GM21619 (cell line): ENCODE data around the gene XRN2.
"Not testable (repeated sequence)": the region's sequence is repeated elsewhere in the genome, so short reads cannot be mapped to it uniquely, and the experiment has no call there.

Experiments used
- ATAC-seq: cut with Tn5 transposase; IDR thresholded peaks from one replicate; pipeline ENCODE4 v1.9.1; 2021; ENCODE audit not compliant: unreplicated experiment

Gene XRN2

GRCh38 chr20:21342656-21343345 is 39.7 kb downstream of the XRN2 start:
- no peak for ATAC-seq

- ATAC-seq = no peak
Observed at GRCh38 chr20:21344206-21344900, 41.2 kb downstream of the XRN2 start.

- ATAC-seq = no peak
Observed at GRCh38 chr20:21344961-21345360, 41.8 kb downstream of the XRN2 start.

GRCh38 chr20:21352703-21353102 is 49.6 kb downstream of the XRN2 start:
- no peak for ATAC-seq

- ATAC-seq = no peak
Observed at GRCh38 chr20:21353236-21353635, 50.1 kb downstream of the XRN2 start.

- ATAC-seq = no peak
Observed at GRCh38 chr20:21355981-21356380, 52.9 kb downstream of the XRN2 start.

GRCh38 chr20:21356386-21356785 is 53.3 kb downstream of the XRN2 start:
- no peak for ATAC-seq

GRCh38 chr20:21357844-21358243 is 54.7 kb downstream of the XRN2 start:
- ATAC-seq = no peak

- ATAC-seq = no peak
Observed at GRCh38 chr20:21358737-21359136, 55.6 kb downstream of the XRN2 start.

GRCh38 chr20:21360705-21361104 is 57.6 kb downstream of the XRN2 start:
- ATAC-seq = no peak

- ATAC-seq = no peak
Observed at GRCh38 chr20:21361266-21361665, 58.1 kb downstream of the XRN2 start.

- no peak for ATAC-seq
Observed at GRCh38 chr20:21364413-21364812, 61.3 kb downstream of the XRN2 start.

GRCh38 chr20:21365771-21366170 is 62.6 kb downstream of the XRN2 start:
- ATAC-seq = no peak

GRCh38 chr20:21366273-21366672 is 63.1 kb downstream of the XRN2 start:
- not testable (repeated sequence) for ATAC-seq

- ATAC-seq = no peak
Observed at GRCh38 chr20:21368791-21369190, 65.7 kb downstream of the XRN2 start.

- ATAC-seq = no peak
Observed at GRCh38 chr20:21371193-21371592, 68.1 kb downstream of the XRN2 start.

GRCh38 chr20:21372016-21372415 is 68.9 kb downstream of the XRN2 start:
- ATAC-seq = no peak

- ATAC-seq = no peak
Observed at GRCh38 chr20:21373436-21373835, 70.3 kb downstream of the XRN2 start.

- no peak for ATAC-seq
Observed at GRCh38 chr20:21376626-21377025, 73.5 kb downstream of the XRN2 start.

- no peak for ATAC-seq
Observed at GRCh38 chr20:21377701-21378100, 74.6 kb downstream of the XRN2 start.

GRCh38 chr20:21378259-21378658 is 75.1 kb downstream of the XRN2 start:
- ATAC-seq = no peak

- ATAC-seq = no peak
Observed at GRCh38 chr20:21380711-21381110, 77.6 kb downstream of the XRN2 start.

- ATAC-seq = no peak
Observed at GRCh38 chr20:21381619-21382018, 78.5 kb downstream of the XRN2 start.
